ENCODE results near the gene P2RX6. TPM values are rescaled to one million over a fixed set of nuclear protein-coding genes. Genes with fewer than 3 reads are reported as not detected.

The P2RX6 gene
- total RNA-seq, 1 donor from 2014 or later, result not detected

DNA sequence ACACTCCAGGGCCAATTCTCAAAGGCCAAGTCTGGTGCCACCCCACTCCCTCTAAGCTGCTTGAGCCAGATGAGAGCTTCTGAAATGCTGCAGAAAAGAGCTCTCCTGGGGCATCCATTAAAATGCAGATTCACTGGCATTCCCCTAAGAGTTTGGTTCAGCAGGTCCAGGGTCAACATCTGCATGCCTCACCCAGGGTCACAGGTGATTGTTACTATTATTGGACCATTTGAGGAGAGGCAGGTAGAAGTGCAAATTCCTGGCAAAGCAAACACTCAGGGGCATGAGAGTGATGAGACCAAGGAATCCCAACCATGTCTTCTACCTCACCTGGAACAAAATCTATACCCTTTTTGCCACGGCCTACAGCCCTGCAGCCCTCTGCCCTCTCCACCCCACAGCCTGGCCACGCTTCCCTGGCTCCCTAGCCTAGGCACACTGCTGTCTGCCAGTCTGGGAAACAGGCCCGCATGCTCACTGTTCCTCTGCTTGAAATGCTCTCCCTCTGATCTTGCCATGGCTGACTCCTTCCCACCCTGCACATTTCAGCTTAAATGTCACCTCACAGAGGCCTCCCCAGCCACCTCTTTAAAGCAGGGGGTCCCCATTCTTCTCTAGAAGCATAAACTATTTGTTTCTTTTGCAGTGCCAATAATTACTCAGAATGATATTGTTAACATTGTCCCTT is 4.4 kb upstream of the P2RX6 start:
- DNase-seq (ENCODE audit: low read depth), result no peak
- TF ChIP-seq, protein P1, sequence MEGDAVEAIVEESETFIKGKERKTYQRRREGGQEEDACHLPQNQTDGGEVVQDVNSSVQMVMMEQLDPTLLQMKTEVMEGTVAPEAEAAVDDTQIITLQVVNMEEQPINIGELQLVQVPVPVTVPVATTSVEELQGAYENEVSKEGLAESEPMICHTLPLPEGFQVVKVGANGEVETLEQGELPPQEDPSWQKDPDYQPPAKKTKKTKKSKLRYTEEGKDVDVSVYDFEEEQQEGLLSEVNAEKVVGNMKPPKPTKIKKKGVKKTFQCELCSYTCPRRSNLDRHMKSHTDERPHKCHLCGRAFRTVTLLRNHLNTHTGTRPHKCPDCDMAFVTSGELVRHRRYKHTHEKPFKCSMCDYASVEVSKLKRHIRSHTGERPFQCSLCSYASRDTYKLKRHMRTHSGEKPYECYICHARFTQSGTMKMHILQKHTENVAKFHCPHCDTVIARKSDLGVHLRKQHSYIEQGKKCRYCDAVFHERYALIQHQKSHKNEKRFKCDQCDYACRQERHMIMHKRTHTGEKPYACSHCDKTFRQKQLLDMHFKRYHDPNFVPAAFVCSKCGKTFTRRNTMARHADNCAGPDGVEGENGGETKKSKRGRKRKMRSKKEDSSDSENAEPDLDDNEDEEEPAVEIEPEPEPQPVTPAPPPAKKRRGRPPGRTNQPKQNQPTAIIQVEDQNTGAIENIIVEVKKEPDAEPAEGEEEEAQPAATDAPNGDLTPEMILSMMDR (conservative IDR thresholded peaks at IDR 0.05; ENCODE audit: low read depth, low read length), result no peak
- no peak overlapping the region for H3K4me3 ChIP-seq (ENCODE audit: low read depth, low read length)

DNA sequence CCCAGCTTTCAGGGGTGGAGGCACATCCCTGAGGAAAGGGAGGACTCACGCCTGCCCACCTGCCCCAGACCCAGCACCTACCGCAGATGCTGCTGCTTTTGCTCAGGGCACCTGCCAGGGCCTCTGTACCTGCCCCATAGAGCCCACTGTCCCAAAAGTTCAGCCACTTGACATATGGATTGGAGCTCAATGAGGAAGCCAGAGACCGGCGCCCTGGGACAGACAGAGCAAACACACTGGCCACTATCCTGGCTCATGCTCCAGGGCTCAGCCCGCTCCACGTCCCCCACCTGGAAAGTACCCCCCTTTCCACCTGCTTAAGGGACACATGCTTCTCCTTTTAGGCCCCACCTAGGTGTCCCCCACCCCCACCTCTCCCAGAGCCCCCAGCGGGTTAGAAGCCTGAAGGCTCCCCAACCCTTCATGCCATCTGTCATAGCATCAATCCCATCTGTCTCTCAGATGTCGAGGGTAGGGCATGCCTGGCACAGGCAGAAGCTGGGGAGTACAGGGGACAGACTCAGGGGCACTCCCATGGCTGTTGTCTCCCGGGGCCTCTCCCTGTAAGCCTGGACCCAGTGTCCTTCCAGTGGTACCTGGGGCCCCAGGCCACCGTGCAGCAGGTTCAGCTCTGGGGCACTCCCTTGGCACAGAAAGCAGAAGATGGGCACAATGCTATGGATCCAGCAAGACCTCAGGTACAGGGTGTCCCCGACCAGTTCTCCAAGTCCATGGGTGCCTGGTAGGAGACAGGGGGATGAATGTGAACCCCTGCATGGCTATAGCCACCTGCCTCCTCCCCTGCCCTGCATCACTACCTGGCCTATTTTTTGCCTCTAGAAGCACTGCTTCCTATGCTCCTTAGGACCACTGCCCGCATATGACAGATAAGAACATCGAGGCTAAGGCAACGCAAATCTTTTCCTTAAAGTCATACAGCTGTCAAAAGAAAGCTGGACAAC is 2.2 kb upstream of the P2RX6 start:
- TF ChIP-seq, protein P1 (conservative IDR thresholded peaks at IDR 0.05; ENCODE audit: low read depth, low read length), result no peak
- no peak overlapping the region for H3K4me3 ChIP-seq (ENCODE audit: low read depth, low read length)
- no peak for DNase-seq (ENCODE audit: low read depth)

DNA sequence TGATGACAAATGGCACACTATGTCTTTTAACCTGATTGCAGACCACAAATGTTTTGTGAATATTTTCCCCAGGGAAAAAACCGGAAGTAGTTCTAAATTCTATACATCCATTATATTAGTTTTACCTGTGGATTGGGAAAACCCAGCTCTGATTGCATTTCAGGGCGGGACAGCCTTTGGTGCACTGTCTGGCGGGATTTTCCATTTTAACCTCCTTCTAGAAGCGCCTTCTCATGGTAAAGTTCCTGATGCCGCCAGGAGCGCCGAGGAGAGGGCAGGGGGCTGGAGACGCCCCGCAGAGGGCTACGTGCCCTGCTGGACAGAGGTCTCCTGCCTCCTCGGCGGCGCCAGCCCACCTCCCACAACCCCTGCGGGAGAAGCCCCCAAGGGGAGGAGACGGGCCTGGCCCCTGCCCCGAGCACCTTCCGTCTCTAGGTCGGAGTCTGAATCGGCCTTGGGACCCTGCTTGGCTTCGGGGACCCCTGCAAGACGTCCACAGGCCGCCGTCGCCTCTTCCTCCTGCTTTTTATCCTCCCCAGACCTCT is 1.2 kb upstream of the P2RX6 start:
- TF ChIP-seq, protein P1 (conservative IDR thresholded peaks at IDR 0.05; ENCODE audit: low read depth, low read length), result no peak
- peak overlapping the region; percentile 34 for H3K4me3 ChIP-seq (ENCODE audit: low read depth, low read length)
- DNase-seq (ENCODE audit: low read depth), result no peak

DNA sequence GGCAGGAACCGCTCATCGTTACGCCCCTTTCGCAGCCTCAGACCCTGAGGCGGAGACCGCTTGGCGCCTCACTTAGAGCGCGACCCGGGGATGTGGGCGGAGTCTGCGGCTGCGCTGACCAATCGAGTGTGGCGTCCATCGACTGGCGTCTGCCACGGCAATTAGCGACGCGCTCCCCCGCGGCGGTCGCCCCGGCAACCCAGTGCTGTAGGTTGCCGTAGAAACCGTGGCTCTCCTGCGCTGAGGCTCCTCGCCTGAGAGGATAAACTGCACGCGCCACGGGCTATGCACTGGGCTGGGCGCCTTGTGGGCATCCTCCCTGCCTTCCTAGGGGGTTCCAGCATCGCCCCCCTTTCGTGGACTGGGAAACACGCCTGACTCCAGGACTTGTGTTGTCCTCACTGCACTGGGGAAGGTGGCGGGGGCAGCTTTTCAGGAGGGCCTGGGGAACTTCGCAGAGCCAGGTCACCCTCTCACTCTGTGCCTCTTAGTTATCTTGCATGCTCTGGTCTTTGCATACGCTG is 701 bp upstream of the P2RX6 start:
- H3K4me3 ChIP-seq (ENCODE audit: low read depth, low read length), result peak overlapping the region; percentile 34
- no peak for DNase-seq (ENCODE audit: low read depth)
- TF ChIP-seq, protein P1 (conservative IDR thresholded peaks at IDR 0.05; ENCODE audit: low read depth, low read length), result no peak

DNA sequence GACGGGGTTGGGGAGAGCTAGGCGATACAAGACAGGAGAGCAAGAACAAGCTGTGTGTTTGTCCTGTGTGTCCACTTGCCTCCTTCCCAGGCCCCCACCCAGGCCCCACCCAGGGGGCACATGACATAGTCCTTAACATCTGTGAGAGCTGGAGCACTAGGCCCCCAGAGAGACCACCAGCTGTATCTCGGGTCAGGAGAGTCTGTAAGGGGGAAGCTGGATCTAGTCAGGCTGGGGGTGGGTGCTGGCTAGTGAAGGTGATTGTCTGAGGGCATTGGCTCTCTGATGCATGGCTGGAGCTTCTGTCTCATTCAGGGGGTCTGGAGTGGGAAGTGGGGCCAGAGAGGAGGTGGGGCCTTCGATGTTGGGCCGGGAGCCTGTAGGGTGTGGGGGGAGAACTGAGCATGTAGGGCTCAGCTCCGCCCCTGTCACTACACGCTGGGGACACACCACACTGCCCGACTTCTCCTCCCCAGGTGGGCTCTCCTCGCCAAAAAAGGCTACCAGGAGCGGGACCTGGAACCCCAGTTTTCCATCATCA is 571 bp downstream of the P2RX6 start:
- DNase-seq (ENCODE audit: low read depth), result no peak
- no peak overlapping the region for H3K4me3 ChIP-seq (ENCODE audit: low read depth, low read length)
- TF ChIP-seq, protein P1 (conservative IDR thresholded peaks at IDR 0.05; ENCODE audit: low read depth, low read length), result no peak

DNA sequence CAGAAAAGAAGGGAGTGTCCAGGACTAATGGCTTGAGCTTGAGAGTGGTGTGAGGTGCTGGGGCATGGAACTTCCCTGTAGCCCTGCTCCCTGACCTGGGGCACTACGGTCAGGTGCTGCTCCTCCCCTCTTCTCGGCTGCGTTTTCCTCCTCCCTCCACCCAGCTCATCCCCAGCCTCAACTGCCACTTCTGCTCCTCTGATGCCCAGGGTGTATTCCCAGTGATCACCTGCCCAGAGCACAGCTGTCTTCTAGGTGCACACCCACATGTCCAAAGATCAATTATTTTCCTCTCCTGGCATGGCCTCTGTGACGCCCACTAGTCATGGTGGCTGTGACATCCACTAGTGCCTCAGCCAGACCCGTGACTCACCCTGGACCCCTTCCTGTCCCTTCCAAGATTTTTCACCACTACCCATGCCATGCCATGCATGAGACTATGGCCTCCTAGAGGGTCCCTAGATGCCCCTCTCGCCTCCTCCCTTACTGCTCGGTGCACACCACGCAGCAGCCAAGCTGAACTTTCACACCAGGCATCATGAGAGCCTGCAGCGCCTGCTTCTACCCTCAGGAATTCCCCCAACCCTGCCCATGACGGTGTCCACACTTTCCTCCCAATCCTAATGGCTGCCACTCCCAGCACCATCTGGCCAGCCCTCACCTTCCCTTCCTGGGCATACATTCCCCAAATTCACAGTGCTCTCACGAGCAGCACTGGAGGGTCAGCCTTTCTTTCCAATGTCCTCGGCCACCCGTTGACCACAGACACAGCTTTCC is 1.9 kb downstream of the P2RX6 start:
- no peak overlapping the region for H3K4me3 ChIP-seq (ENCODE audit: low read depth, low read length)
- DNase-seq (ENCODE audit: low read depth), result no peak
- TF ChIP-seq, protein P1 (conservative IDR thresholded peaks at IDR 0.05; ENCODE audit: low read depth, low read length), result no peak

Data from epithelial cell of proximal tubule (primary cell).